HL-60 (cell line): ENCODE data around the gene TMEM198.

Experiments used
- DNase-seq, 2 experiments: peaks; one replicate each; pipeline ENCODE4 v3.0.0-alpha.2; 2010 to 2020; ENCODE audit warnings: low read depth in 1 of 2, low spot score in 1 of 2
- H3K27ac ChIP-seq: fragments of 250-450 bp; sonication (Bioruptor Pico); replicated peaks from 2 replicates; pipeline ENCODE4 v1.5.1; 2020; ENCODE audit warnings: mild to moderate bottlenecking, moderate library complexity
- H3K27me3 ChIP-seq: fragments of 250-450 bp; sonication (Bioruptor Pico); 2 replicates; pipeline ENCODE4 v1.5.1; 2021; ENCODE audit warnings: mild to moderate bottlenecking, moderate library complexity; ENCODE audit not compliant: insufficient read depth, poor library complexity, severe bottlenecking
- H3K4me3 ChIP-seq: replicated peaks from 2 replicates; pipeline ENCODE4 v1.5.1; 2011; ENCODE audit warnings: mild to moderate bottlenecking, control low read depth, low read length; ENCODE audit not compliant: insufficient read depth
- CTCF ChIP-seq: IDR thresholded peaks from one replicate; pipeline ENCODE4 v1.5.1; 2011; ENCODE audit warnings: low read length, control low read depth, inconsistent platforms; ENCODE audit not compliant: insufficient read depth
- GABPA ChIP-seq: IDR thresholded peaks from 2 replicates; pipeline ENCODE4 v1.6.1; 2012; ENCODE audit warnings: low read depth
- POLR2AphosphoS5 ChIP-seq: IDR thresholded peaks from 2 replicates; pipeline ENCODE4 v1.6.1; 2012; ENCODE audit warnings: low read depth
- REST ChIP-seq: IDR thresholded peaks from 2 replicates; pipeline ENCODE4 v1.6.1; 2012; ENCODE audit warnings: low read depth; ENCODE audit not compliant: insufficient replicate concordance
- SPI1 ChIP-seq: IDR thresholded peaks from 2 replicates; pipeline ENCODE4 v1.6.1; 2012; ENCODE audit warnings: low read depth, mild to moderate bottlenecking, borderline replicate concordance

The TMEM198 gene

GRCh38 chr2:219505585-219505984 lies 38.2 kb upstream of the TMEM198 start:
- TF ChIP-seq CTCF (no peak), REST (no peak), POLR2AphosphoS5 (no peak), SPI1 (no peak), GABPA (no peak)
- DNase-seq, result no peak
- Histone ChIP-seq H3K27me3 (peaks cover 9% of the 10 kb centered on the region), H3K27ac (no peak overlapping the region), H3K4me3 (no peak overlapping the region)

- no peak overlapping the region for H3K27ac ChIP-seq
- TF ChIP-seq GABPA (no peak), SPI1 (no peak), REST (no peak), POLR2AphosphoS5 (no peak), CTCF (no peak)
- no peak overlapping the region for H3K4me3 ChIP-seq
- H3K27me3 ChIP-seq, result peaks cover 14% of the 10 kb centered on the region
- DNase-seq, result no peak
These were observed 37.6 kb upstream of the TMEM198 start for GRCh38 chr2:219506153-219506801.

- Histone ChIP-seq H3K27ac (no peak overlapping the region), H3K4me3 (no peak overlapping the region), H3K27me3 (peaks cover 18% of the 10 kb centered on the region)
- TF ChIP-seq REST (no peak), CTCF (no peak), POLR2AphosphoS5 (no peak), SPI1 (no peak), GABPA (no peak)
- DNase-seq, result no peak
These were observed 36.9 kb upstream of the TMEM198 start for GRCh38 chr2:219506802-219507526.
